GM18499 (cell line): ENCODE data around the gene TMEM215.
"Not testable (repeated sequence)": the region's sequence is repeated elsewhere in the genome, so short reads cannot be mapped to it uniquely, and the experiment has no call there.

ENCODE experiments used
- ATAC-seq: cut with Tn5 transposase; IDR thresholded peaks from one replicate; pipeline ENCODE4 v1.9.1; 2021; ENCODE audit warnings: moderate number of reproducible peaks; ENCODE audit not compliant: insufficient read depth, unreplicated experiment

Gene TMEM215

GRCh38 chr9:32783168-32783891 is at the start of gene TMEM215:
TSS of gene TMEM215 (plus strand) at chr9:32783540. CDS start at chr9:32784184, 644 bp downstream.
- no peak for ATAC-seq

DNA sequence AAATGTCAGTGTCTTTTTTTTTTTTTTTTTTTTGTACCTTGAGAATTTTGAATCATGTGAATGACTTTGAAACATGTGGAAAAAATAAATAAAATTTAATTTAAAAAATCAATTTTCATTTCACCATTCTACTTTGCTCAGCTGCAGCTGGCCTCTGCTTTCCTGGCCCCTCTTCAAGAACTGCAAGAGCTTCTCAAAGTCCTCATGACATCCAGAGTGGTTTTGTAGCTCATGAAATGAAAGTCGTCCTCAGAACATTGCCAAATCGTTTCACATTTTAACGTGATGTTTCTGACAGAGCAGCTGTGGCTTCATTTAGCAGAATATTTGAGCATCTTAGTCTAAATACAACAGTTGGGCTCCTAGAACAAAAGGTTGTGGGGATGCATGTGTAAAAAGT is 47.9 kb upstream of the TMEM215 start:
- no peak for ATAC-seq

GRCh38 chr9:32737378-32737777 is 46.0 kb upstream of the TMEM215 start:
- ATAC-seq: no peak

GRCh38 chr9:32738501-32739172 is 44.7 kb upstream of the TMEM215 start:
- no peak for ATAC-seq

- ATAC-seq: no peak
These were observed 41.6 kb upstream of the TMEM215 start for GRCh38 chr9:32741706-32742105.

DNA sequence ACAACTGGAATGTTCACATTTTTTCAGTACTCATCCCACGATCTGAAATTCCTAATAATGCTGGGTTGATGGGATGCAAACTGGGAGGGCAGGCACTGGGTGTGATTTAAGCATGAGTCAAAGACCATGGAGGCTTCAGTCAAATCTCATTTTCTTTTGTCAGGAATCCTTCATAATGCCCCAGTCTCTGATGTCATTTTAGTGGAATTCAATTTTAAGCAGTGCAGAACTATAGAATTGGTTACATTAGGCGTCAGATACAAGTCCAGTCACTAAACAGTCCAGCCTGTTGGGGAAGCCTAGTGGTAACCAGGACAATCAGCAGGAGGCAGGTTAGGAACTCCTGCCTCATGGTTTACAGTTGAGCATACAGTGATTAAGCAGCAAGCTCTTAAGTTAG is 41.0 kb upstream of the TMEM215 start:
- no peak for ATAC-seq

DNA sequence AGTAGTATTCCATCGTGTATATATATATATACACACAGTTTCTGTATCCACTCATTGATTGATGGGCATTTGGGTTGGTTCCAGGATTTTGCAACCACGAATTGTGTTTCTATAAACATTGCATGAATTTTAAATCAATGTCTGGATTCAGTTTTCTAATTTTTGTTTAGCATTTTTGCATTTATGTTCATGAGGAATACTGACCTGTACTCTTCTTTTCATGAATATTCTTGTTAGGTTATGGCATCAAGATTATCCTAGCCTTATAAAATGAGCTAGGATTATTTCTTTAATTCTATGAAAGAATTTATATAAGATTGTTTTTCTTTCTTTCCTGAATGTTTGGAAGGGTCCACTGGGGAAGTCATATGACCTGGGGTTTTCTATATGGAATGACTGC is 35.3 kb upstream of the TMEM215 start:
- no peak for ATAC-seq

GRCh38 chr9:32755730-32756129 is 27.6 kb upstream of the TMEM215 start:
- ATAC-seq: no peak

GRCh38 chr9:32764139-32764538 is 19.2 kb upstream of the TMEM215 start:
- ATAC-seq: no peak

GRCh38 chr9:32775283-32775682 is 8.1 kb upstream of the TMEM215 start:
- ATAC-seq: no peak

GRCh38 chr9:32776201-32776600 is 7.1 kb upstream of the TMEM215 start:
- no peak for ATAC-seq

- ATAC-seq: no peak
These were observed 718 bp upstream of the TMEM215 start for GRCh38 chr9:32782476-32783167.

- ATAC-seq: no peak
These were observed 4.5 kb downstream of the TMEM215 start for GRCh38 chr9:32787816-32788215.

- ATAC-seq: not testable (repeated sequence)
These were observed 12.7 kb downstream of the TMEM215 start for GRCh38 chr9:32796015-32796414.

GRCh38 chr9:32801530-32801929 is 18.2 kb downstream of the TMEM215 start:
- no peak for ATAC-seq

GRCh38 chr9:32807217-32807616 is 23.9 kb downstream of the TMEM215 start:
- ATAC-seq: no peak

- no peak for ATAC-seq
These were observed 27.9 kb downstream of the TMEM215 start for GRCh38 chr9:32811246-32811645.

DNA sequence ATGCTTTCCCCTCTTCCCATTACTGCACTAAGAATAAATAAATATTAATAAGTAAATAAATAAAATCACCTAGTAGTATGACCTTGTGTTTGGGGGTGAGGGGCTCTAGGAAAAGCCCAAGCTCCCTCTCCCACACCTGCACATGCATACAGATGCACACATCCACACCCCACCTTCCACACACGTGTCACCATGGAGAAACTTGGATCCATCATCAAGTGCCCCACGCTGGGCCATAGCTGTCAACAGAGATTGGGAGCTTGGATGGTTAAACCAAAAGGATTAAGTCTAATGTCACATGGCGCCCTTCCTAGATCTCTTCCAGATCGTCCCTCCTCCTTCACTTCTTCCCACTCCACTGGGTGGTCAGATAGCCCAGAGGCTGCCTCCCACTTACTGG is 37.0 kb downstream of the TMEM215 start:
- ATAC-seq: no peak

DNA sequence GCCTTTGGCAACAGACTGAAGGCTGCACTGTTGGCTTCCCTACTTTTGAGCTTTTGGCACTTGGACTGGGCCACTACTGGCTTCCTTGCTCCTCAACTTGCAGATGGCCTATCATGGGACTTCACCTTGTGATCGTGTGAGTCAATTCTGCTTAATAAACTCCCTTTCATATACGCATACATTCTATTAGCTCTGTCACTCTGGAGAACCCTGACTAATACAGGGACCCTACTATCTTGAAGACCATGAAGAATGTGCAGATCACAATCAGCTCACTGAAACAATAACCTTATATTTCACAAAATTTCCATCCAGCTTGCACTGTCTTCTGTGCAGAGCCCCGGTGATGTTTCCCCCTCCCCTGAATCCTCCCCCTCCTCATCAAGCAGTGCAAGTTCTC is 39.8 kb downstream of the TMEM215 start:
- no peak for ATAC-seq

DNA sequence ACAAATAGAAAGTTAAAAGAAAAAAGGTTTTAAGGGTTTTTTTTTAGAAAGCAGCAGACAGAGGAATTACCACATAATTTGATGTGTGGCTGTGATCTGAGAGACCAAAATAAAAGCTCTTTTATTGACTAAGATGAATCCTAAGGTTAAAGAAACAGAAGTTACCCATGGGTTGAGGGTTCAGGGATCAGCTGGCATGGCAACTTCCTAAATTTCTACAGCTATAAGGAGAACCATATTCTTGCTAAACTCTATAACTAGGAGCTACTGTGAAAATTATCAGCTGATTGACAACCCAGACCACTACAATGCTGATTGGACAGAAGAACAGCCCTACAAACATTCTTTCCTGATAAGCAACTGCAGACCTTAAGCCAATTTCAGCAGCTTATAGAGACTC is 40.2 kb downstream of the TMEM215 start:
- no peak for ATAC-seq

DNA sequence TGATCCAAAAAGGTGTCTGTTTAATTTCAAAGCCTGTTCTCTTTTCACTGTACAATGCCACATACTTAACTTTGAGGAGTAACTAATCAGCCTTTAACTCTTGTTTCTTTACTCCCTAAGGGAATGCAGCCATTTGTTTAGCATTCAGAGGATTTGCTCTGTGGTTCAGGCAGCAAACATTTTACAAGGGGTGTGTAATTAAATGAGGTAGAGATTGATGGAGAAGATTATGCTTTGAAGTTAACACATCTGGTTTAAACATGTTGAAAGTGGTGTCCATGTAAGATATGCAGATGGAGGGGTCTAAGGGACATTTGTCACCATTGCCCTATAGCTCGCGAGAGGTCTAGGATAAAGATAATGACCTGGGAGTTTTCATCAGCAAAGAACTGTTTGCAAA is 41.9 kb downstream of the TMEM215 start:
- no peak for ATAC-seq
